Fibroblast of lung (primary cell): ENCODE data around the gene MICAL3. TPM values are rescaled to one million over a fixed set of nuclear protein-coding genes. Genes with fewer than 3 reads are reported as not detected.

Experiments used
- DNase-seq, 2 donors: peaks; one replicate each; pipeline versions ENCODE4 v3.0.0 to v3.0.0-alpha.2; 2010; ENCODE audit warnings: low read depth in 2 of 2
- H2AFZ ChIP-seq: 2 replicates; pipeline ENCODE4 v1.5.1; 2012; ENCODE audit warnings: low read length, control low read depth, inconsistent platforms
- H3K27ac ChIP-seq: 2 replicates; pipeline ENCODE4 v1.5.1; 2011; ENCODE audit warnings: low read length, control low read depth; ENCODE audit not compliant: insufficient read depth
- H3K27me3 ChIP-seq: 2 replicates; pipeline ENCODE4 v1.5.1; 2011; ENCODE audit warnings: mild to moderate bottlenecking, low read length; ENCODE audit not compliant: control insufficient read depth, insufficient read depth
- H3K36me3 ChIP-seq: 2 replicates; pipeline ENCODE4 v1.5.1; 2011; ENCODE audit warnings: low read length; ENCODE audit not compliant: control insufficient read depth, insufficient read depth
- H3K4me1 ChIP-seq: 2 replicates; pipeline ENCODE4 v1.5.1; 2011; ENCODE audit warnings: low read length; ENCODE audit not compliant: control insufficient read depth, insufficient read depth; ENCODE audit errors: extremely low read depth
- H3K4me2 ChIP-seq: 2 replicates; pipeline ENCODE4 v1.5.1; 2011; ENCODE audit warnings: low read length, control low read depth; ENCODE audit not compliant: insufficient read depth; ENCODE audit errors: extremely low read depth
- H3K4me3 ChIP-seq, 4 experiments: fragments of 200-600 bp in 1 of 4; sonication (generic) in 1 of 4; replicated peaks in 1 of 4; 2 replicates each; pipeline ENCODE4 v1.5.1; 2011 to 2016; ENCODE audit warnings: low read length in 4 of 4, low read depth in 3 of 4, mild to moderate bottlenecking in 3 of 4, control low read depth in 2 of 4, inconsistent platforms in 1 of 4, mixed read lengths in 1 of 4; ENCODE audit not compliant: insufficient read depth in 1 of 4; ENCODE audit errors: control extremely low read depth in 1 of 4
- H3K79me2 ChIP-seq: 2 replicates; pipeline ENCODE4 v1.5.1; 2012; ENCODE audit warnings: mild to moderate bottlenecking, low read length, inconsistent platforms; ENCODE audit not compliant: control insufficient read depth, insufficient read depth
- H3K9ac ChIP-seq: 2 replicates; pipeline ENCODE4 v1.5.1; 2011; ENCODE audit warnings: mild to moderate bottlenecking, low read length, control low read depth; ENCODE audit not compliant: insufficient read depth
- H3K9me3 ChIP-seq: 2 replicates; pipeline ENCODE4 v1.5.1; 2012; ENCODE audit warnings: low read depth, low read length; ENCODE audit not compliant: control insufficient read depth, insufficient read depth
- H4K20me1 ChIP-seq: 2 replicates; pipeline ENCODE4 v1.5.1; 2011; ENCODE audit warnings: low read length; ENCODE audit not compliant: control insufficient read depth, insufficient read depth; ENCODE audit errors: extremely low read depth
- CTCF ChIP-seq, 2 donors: IDR thresholded peaks in 1 of 2; conservative IDR thresholded peaks in 1 of 2; 1 replicate in 1 of 2; 2 replicates in 1 of 2; pipeline ENCODE4 v1.5.1; 2011 to 2012; ENCODE audit warnings: low read length in 2 of 2, control low read depth in 1 of 2, inconsistent platforms in 1 of 2, low read depth in 1 of 2, mild to moderate bottlenecking in 1 of 2
- EZH2 ChIP-seq: IDR thresholded peaks from 2 replicates; pipeline ENCODE4 v1.5.1; 2012; ENCODE audit warnings: low read length, control low read depth, mild to moderate bottlenecking; ENCODE audit errors: missing control alignments
- polyA plus RNA-seq, 2 donors: library from polyadenylated mRNA; depleted of rRNA in 1 of 2; stranded (reverse) in 1 of 2; unstranded in 1 of 2; fragments of >200 nt; gene quantifications; 2 replicates each; pipeline ENCODE4 v1.2.1, GENCODE V29; 2011 to 2012; ENCODE audit warnings: missing spikeins in 1 of 2
- total RNA-seq: library from RNA; depleted of rRNA; stranded (reverse); fragments of >200 nt; gene quantifications from 2 replicates; pipeline ENCODE4 v1.2.1, GENCODE V29; 2014

MICAL3 gene
- total and polyA plus RNA-seq, 2 donors (not counting 1 experiment from before 2014, with no cell fraction given), result 10.8 to 22.6 TPM

- no peak for DNase-seq
- TF ChIP-seq EZH2 (no peak), CTCF (conservative IDR thresholded peaks at IDR 0.05 in 1 of 2, IDR thresholded peaks at IDR 0.05 in 1 of 2; ENCODE audit: low read depth in 1 of 2, low read length in 2 of 2) (no peak)
- H3K4me3 ChIP-seq, result no peak overlapping the region
- peaks cover 17% of the 10 kb centered on the region for H3K79me2 ChIP-seq
- H3K9ac ChIP-seq, result no peak overlapping the region
- no peaks in the 10 kb centered on the region for H3K36me3 ChIP-seq
- no peak overlapping the region for H3K4me2 ChIP-seq
- no peak overlapping the region for H3K27ac ChIP-seq
- no peaks in the 10 kb centered on the region for H3K27me3 ChIP-seq
- peaks cover 23% of the 10 kb centered on the region for H3K4me1 ChIP-seq
- H4K20me1 ChIP-seq, result no peaks in the 10 kb centered on the region
- no peaks in the 10 kb centered on the region for H3K9me3 ChIP-seq
- H2AFZ ChIP-seq, result no peak overlapping the region
These were observed 108.7 kb downstream of the MICAL3 start for GRCh38 chr22:17915676-17916075.

GRCh38 chr22:17915188-17915587 lies 109.2 kb downstream of the MICAL3 start:
- Histone ChIP-seq H3K4me3 (no peak overlapping the region), H3K27me3 (no peaks in the 10 kb centered on the region), H3K79me2 (peaks cover 17% of the 10 kb centered on the region), H3K4me2 (no peak overlapping the region), H3K9me3 (no peaks in the 10 kb centered on the region), H3K27ac (no peak overlapping the region), H3K36me3 (no peaks in the 10 kb centered on the region), H4K20me1 (no peaks in the 10 kb centered on the region), H2AFZ (no peak overlapping the region), H3K9ac (no peak overlapping the region), H3K4me1 (peaks cover 23% of the 10 kb centered on the region)
- no peak for DNase-seq
- TF ChIP-seq EZH2 (no peak), CTCF (conservative IDR thresholded peaks at IDR 0.05 in 1 of 2, IDR thresholded peaks at IDR 0.05 in 1 of 2; ENCODE audit: low read depth in 1 of 2, low read length in 2 of 2) (no peak)

GRCh38 chr22:17914474-17914873 lies 109.9 kb downstream of the MICAL3 start:
- no peak overlapping the region for H2AFZ ChIP-seq
- no peaks in the 10 kb centered on the region for H3K27me3 ChIP-seq
- no peaks in the 10 kb centered on the region for H3K9me3 ChIP-seq
- no peak overlapping the region for H3K4me2 ChIP-seq
- peaks cover 22% of the 10 kb centered on the region for H3K79me2 ChIP-seq
- no peaks in the 10 kb centered on the region for H4K20me1 ChIP-seq
- no peak for DNase-seq
- H3K27ac ChIP-seq, result no peak overlapping the region
- H3K4me3 ChIP-seq, result no peak overlapping the region
- H3K4me1 ChIP-seq, result peaks cover 26% of the 10 kb centered on the region
- H3K36me3 ChIP-seq, result no peaks in the 10 kb centered on the region
- no peak overlapping the region for H3K9ac ChIP-seq
- no peak for TF ChIP-seq EZH2
- no peak for TF ChIP-seq CTCF (conservative IDR thresholded peaks at IDR 0.05 in 1 of 2, IDR thresholded peaks at IDR 0.05 in 1 of 2; ENCODE audit: low read depth in 1 of 2, low read length in 2 of 2)
